Stimulated activated CD8-positive, alpha-beta memory T cell treated with anti-CD3 and anti-CD28 coated beads, Interleukin-12 subunit alpha, Interleukin-12 subunit beta, amount 100 ng/mL, for 4 hours (primary cell): ENCODE results near the gene TRPM3.

ENCODE experiments used
- DNase-seq: peaks from one replicate; pipeline ENCODE4 v3.0.0-alpha.2; 2020; ENCODE audit warnings: low read depth

The TRPM3 gene

GRCh38 chr9:70947086-70947485 is 174.3 kb downstream of the TRPM3 start:
- DNase-seq: no peak

- DNase-seq: no peak
Observed at GRCh38 chr9:70945301-70945700, 176.1 kb downstream of the TRPM3 start.

- DNase-seq: no peak
Observed at GRCh38 chr9:70941191-70941590, 180.2 kb downstream of the TRPM3 start.

GRCh38 chr9:70940605-70941004 is 180.8 kb downstream of the TRPM3 start:
- no peak for DNase-seq

GRCh38 chr9:70936536-70936935 is 184.9 kb downstream of the TRPM3 start:
- DNase-seq: no peak

GRCh38 chr9:70935856-70936255 is 185.6 kb downstream of the TRPM3 start:
- DNase-seq: no peak

GRCh38 chr9:70934642-70935041 is 186.8 kb downstream of the TRPM3 start:
- no peak for DNase-seq

GRCh38 chr9:70933321-70933720 is 188.1 kb downstream of the TRPM3 start:
- DNase-seq: no peak

- no peak for DNase-seq
Observed at GRCh38 chr9:70932097-70932496, 189.3 kb downstream of the TRPM3 start.

- no peak for DNase-seq
Observed at GRCh38 chr9:70927530-70927929, 193.9 kb downstream of the TRPM3 start.

- DNase-seq: no peak
Observed at GRCh38 chr9:70924895-70925547, 196.4 kb downstream of the TRPM3 start.

GRCh38 chr9:70924380-70924779 is 197.0 kb downstream of the TRPM3 start:
- no peak for DNase-seq

- DNase-seq: no peak
Observed at GRCh38 chr9:70923961-70924360, 197.5 kb downstream of the TRPM3 start.

- DNase-seq: no peak
Observed at GRCh38 chr9:70921136-70921535, 200.3 kb downstream of the TRPM3 start.

- no peak for DNase-seq
Observed at GRCh38 chr9:70917277-70917676, 204.1 kb downstream of the TRPM3 start.

GRCh38 chr9:70911791-70912190 is 209.6 kb downstream of the TRPM3 start:
- DNase-seq: no peak

- DNase-seq: no peak
Observed at GRCh38 chr9:70910598-70910997, 210.8 kb downstream of the TRPM3 start.

- no peak for DNase-seq
Observed at GRCh38 chr9:70902692-70903131, 218.7 kb downstream of the TRPM3 start.

GRCh38 chr9:70902171-70902570 is 219.2 kb downstream of the TRPM3 start:
- no peak for DNase-seq

- no peak for DNase-seq
Observed at GRCh38 chr9:70901746-70902145, 219.7 kb downstream of the TRPM3 start.

GRCh38 chr9:70901013-70901412 is 220.4 kb downstream of the TRPM3 start:
- no peak for DNase-seq

GRCh38 chr9:70893580-70894122 is 227.8 kb downstream of the TRPM3 start:
- DNase-seq: no peak

GRCh38 chr9:70888471-70888870 is 232.9 kb downstream of the TRPM3 start:
- no peak for DNase-seq

GRCh38 chr9:70887826-70888225 is 233.6 kb downstream of the TRPM3 start:
- DNase-seq: no peak
